GM12878 (cell line): ENCODE results near the gene CHST8. TPM values are rescaled to one million over a fixed set of nuclear protein-coding genes. Genes with fewer than 3 reads are reported as not detected.

ENCODE experiments used
- ATAC-seq: fragments of 200-7000 bp; cut with Tn5 transposase; 3 replicates; pipeline ENCODE4 v1.9.1; 2020; ENCODE audit warnings: mild to moderate bottlenecking, moderate library complexity
- BruUV-seq: library from RNA; stranded (reverse); fragments of 400-500 nt; replicated peaks from 2 replicates; lab custom pipeline; 2021; lab: Mats Ljungman, UMichigan
- CTCF ChIA-PET: fragments of 300-600 bp; sonication (Branson Sonifier 250); formaldehyde crosslinking; extraction: SDS; loops from one replicate; lab custom pipeline; 2021; ENCODE audit warnings: inconsistent platforms; lab: Yijun Ruan, JAX
- POLR2A ChIA-PET: fragments of 350-600 bp; formaldehyde crosslinking; extraction: SDS; loops from one replicate; lab custom pipeline; 2021; ENCODE audit warnings: inconsistent platforms; lab: Charles Lee
- RAD21 ChIA-PET: fragments of 300-600 bp; sonication (Branson Sonifier 250); formaldehyde crosslinking; loops from one replicate; lab custom pipeline; 2023; ENCODE audit warnings: antibody characterized with exemption; ENCODE audit not compliant: unreplicated experiment; lab: Charles Lee
- SMC1A ChIA-PET: fragments of 300-600 bp; sonication (Branson Sonifier 250); formaldehyde crosslinking; loops from one replicate; lab custom pipeline; 2023; ENCODE audit not compliant: unreplicated experiment, uncharacterized antibody; lab: Charles Lee
- DNase-seq: peaks from one replicate; pipeline ENCODE4 v3.0.0-alpha.2; 2011; ENCODE audit warnings: low read depth, low spot score
- FAIRE-seq: peaks from 3 replicates; lab custom pipeline; 2011; peaks lifted over from hg19 to GRCh38; lab: Jason Lieb, UNC
- H2AFZ ChIP-seq: 2 replicates; pipeline ENCODE4 v1.6.0; 2011; ENCODE audit warnings: low read depth, low read length, control low read depth; ENCODE audit not compliant: control insufficient read depth
- H3K27ac ChIP-seq: 2 replicates; pipeline ENCODE4 v1.5.1; 2011; ENCODE audit warnings: control low read depth; ENCODE audit not compliant: control insufficient read depth, insufficient read depth
- H3K27me3 ChIP-seq, 2 experiments: replicated peaks in 1 of 2; 2 replicates each; pipeline versions ENCODE4 v1.6.0 to v1.6.1; 2011; ENCODE audit warnings: low read length in 1 of 2; ENCODE audit not compliant: control insufficient read depth in 2 of 2, insufficient read depth in 2 of 2
- H3K36me3 ChIP-seq, 2 experiments: 2 replicates each; pipeline ENCODE4 v1.5.1; 2011; ENCODE audit warnings: low read length in 1 of 2; ENCODE audit not compliant: control insufficient read depth in 2 of 2, insufficient read depth in 2 of 2
- H3K4me1 ChIP-seq: 2 replicates; pipeline ENCODE4 v1.6.1; 2011; ENCODE audit warnings: mild to moderate bottlenecking, low read length, moderate library complexity, mixed read lengths; ENCODE audit not compliant: control insufficient read depth, insufficient read depth
- H3K4me2 ChIP-seq: 2 replicates; pipeline ENCODE4 v1.6.0; 2011; ENCODE audit warnings: control low read depth; ENCODE audit not compliant: control insufficient read depth, insufficient read depth
- H3K4me3 ChIP-seq: fragments of 200-600 bp; sonication (generic); 2 replicates; pipeline ENCODE4 v1.5.1; 2016
- H3K79me2 ChIP-seq: 2 replicates; pipeline ENCODE4 v1.6.0; 2011; ENCODE audit warnings: low read length; ENCODE audit not compliant: control insufficient read depth, insufficient read depth
- H3K9ac ChIP-seq: 2 replicates; pipeline ENCODE4 v1.8.0; 2011; ENCODE audit warnings: low read length, control low read depth, mixed read lengths; ENCODE audit not compliant: control insufficient read depth, insufficient read depth
- H3K9me3 ChIP-seq: replicated peaks from 3 replicates; pipeline ENCODE4 v1.5.1; 2011; ENCODE audit warnings: mild to moderate bottlenecking, low read length; ENCODE audit not compliant: control insufficient read depth, insufficient read depth
- H4K20me1 ChIP-seq: 2 replicates; pipeline ENCODE4 v1.6.0; 2011; ENCODE audit not compliant: control insufficient read depth, insufficient read depth
- ATF2 ChIP-seq: IDR thresholded peaks from 2 replicates; pipeline ENCODE4 v1.6.1; 2012; ENCODE audit warnings: low read length, inconsistent platforms
- BRCA1 ChIP-seq: IDR thresholded peaks from 2 replicates; pipeline ENCODE4 v1.6.1; 2011; ENCODE audit warnings: low read depth, low read length, improper control_type of control experiment
- HDAC2 ChIP-seq: fragments of 200-600 bp; sonication (generic); IDR thresholded peaks from 2 replicates; pipeline ENCODE4 v1.6.1; 2017
- MEF2A ChIP-seq: IDR thresholded peaks from 2 replicates; pipeline ENCODE4 v1.6.1; 2011; ENCODE audit warnings: low read depth, mild to moderate bottlenecking, low read length, moderate library complexity; ENCODE audit not compliant: insufficient read depth
- NFIC ChIP-seq: IDR thresholded peaks from 2 replicates; pipeline ENCODE4 v1.6.1; 2012; ENCODE audit warnings: low read depth, mild to moderate bottlenecking, inconsistent platforms, low read length, moderate library complexity
- NFYA ChIP-seq: IDR thresholded peaks from 2 replicates; pipeline ENCODE4 v1.6.1; 2011; ENCODE audit warnings: low read depth, mild to moderate bottlenecking, low read length, improper control_type of control experiment, borderline replicate concordance
- SIX5 ChIP-seq: IDR thresholded peaks from 2 replicates; pipeline ENCODE4 v1.6.1; 2011; ENCODE audit warnings: mild to moderate bottlenecking, low read depth, low read length, moderate library complexity; ENCODE audit not compliant: severe bottlenecking
- SUZ12 ChIP-seq: fragments of 200-600 bp; sonication (generic); IDR thresholded peaks from one replicate; pipeline ENCODE4 v1.6.1; 2018; ENCODE audit warnings: antibody characterized with exemption, mild to moderate bottlenecking; ENCODE audit not compliant: unreplicated experiment
- WGBS: methylation state at CpG from one replicate; pipeline ENCODE4 v1.1.6; 2016; ENCODE audit warnings: low lambda C conversion rate; ENCODE audit not compliant: insufficient replicate concordance, insufficient coverage; ENCODE audit errors: missing lambda C conversion rate; 5-methylcytosine and 5-hydroxymethylcytosine counted together
- in situ Hi-C: fragments of 300-500 bp; cut with MboI; formaldehyde crosslinking; loops from 9 replicates; pipeline ENCODE4 v1.14.3; 2018; ENCODE audit warnings: mixed read lengths
- intact Hi-C: fragments of 100-400 bp; cut with micrococcal nuclease; formaldehyde crosslinking; loops from one replicate; pipeline ENCODE4 v1.14.2; 2022; ENCODE audit not compliant: unreplicated experiment
- polyA plus RNA-seq, 11 experiments: library from polyadenylated mRNA; depleted of rRNA in 4 of 11; unstranded in 6 of 11; stranded (reverse) in 5 of 11; fragments of >200 nt; fragmentation: Nextera tagmentation in 4 of 11; fragmentation: Illumina TruSeq in 1 of 11; extraction: Ambion mirVana in 4 of 11; extraction: Trizol in 1 of 11; gene quantifications; 1 replicate in 1 of 11; 2 replicates in 10 of 11; pipeline versions ENCODE4 v1.2.1 to v1.2.3, GENCODE V29; 2011 to 2016; ENCODE audit warnings: inconsistent platforms in 2 of 11, missing spikeins in 2 of 11, low read depth in 1 of 11
- total RNA-seq, 4 experiments: library from RNA; depleted of rRNA in 3 of 4; stranded (reverse); fragments of >200 nt in 3 of 4; fragmentation: Illumina TruSeq in 1 of 4; extraction: Trizol in 1 of 4; gene quantifications; 2 replicates each; pipeline versions ENCODE4 v1.2.1 to v1.2.3, GENCODE V29; 2013 to 2021

CHST8 gene
- total and polyA plus RNA-seq, 10 of the 15 experiments (the other 5 are each of a cell fraction or from before 2014, with no cell fraction given), result 0.06 TPM; not detected in 9

DNA sequence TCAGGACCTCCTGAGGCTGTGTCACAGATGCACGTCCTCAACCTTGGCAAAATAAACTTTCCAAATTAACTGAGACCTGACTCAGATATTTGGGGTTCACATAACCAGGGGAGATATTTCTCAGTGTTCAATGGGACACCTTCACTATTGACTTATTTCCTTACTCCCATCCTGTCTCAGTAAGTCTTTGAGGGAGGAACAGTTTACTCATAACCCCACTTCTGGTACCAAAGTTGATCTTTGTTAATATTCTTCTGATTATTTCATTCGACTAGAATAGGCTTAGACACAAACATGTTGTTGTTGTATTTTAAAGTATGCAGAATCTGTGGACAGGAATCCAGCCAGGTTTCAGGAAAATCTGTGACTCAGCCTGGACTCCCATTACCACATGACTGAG lies 34.6 kb upstream of the CHST8 start:
- Histone ChIP-seq H3K9ac (no peak overlapping the region), H3K27ac (no peak overlapping the region), H3K36me3 (no peaks in the 10 kb centered on the region), H3K4me3 (no peak overlapping the region), H3K4me2 (no peak overlapping the region), H3K4me1 (no peaks in the 10 kb centered on the region), H3K9me3 (no peaks in the 10 kb centered on the region; the same call in 2 of the 3 replicates), H2AFZ (no peak overlapping the region), H3K79me2 (no peaks in the 10 kb centered on the region), H3K27me3 (no peaks in the 10 kb centered on the region), H4K20me1 (no peaks in the 10 kb centered on the region)
- in situ Hi-C loops (no loop called here), intact Hi-C loops (no loop called here)
- no TSS peak for BruUV-seq
- TF ChIP-seq NFYA (no peak), HDAC2 (no peak), BRCA1 (no peak), NFIC (no peak), SUZ12 (no peak), ATF2 (no peak), MEF2A (no peak), SIX5 (no peak)
- ATAC-seq (no peak), DNase-seq (no peak), FAIRE-seq (no peak)
- 0% methylated on average over 2 of the region's 2 CpGs for WGBS
- ChIA-PET SMC1A (no interaction called here), RAD21 (no interaction called here), POLR2A (no interaction called here), CTCF (no interaction called here)
